GM19239 (cell line): ENCODE measurements around the gene HIRA.

Experiments
- DNase-seq: peaks from one replicate; pipeline ENCODE4 v3.0.0; 2011; ENCODE audit warnings: low spot score; ENCODE audit not compliant: insufficient read length
- FAIRE-seq: peaks from 2 replicates; lab custom pipeline; 2011; peaks lifted over from hg19 to GRCh38; lab: Jason Lieb, UNC

Gene HIRA

GRCh38 chr22:19360862-19361261 lies 70.7 kb downstream of the HIRA start:
- no peak for DNase-seq
- FAIRE-seq: no peak

- FAIRE-seq: no peak
- no peak for DNase-seq
Observed at GRCh38 chr22:19360300-19360792, 71.2 kb downstream of the HIRA start.

- no peak for FAIRE-seq
- no peak for DNase-seq
Observed at GRCh38 chr22:19359554-19360299, 71.8 kb downstream of the HIRA start.

GRCh38 chr22:19358703-19359553 lies 72.6 kb downstream of the HIRA start:
- FAIRE-seq: no peak
- no peak for DNase-seq

GRCh38 chr22:19358195-19358594 lies 73.3 kb downstream of the HIRA start:
- DNase-seq (no peak), FAIRE-seq (no peak)

- DNase-seq (no peak), FAIRE-seq (no peak)
Observed at GRCh38 chr22:19357270-19358105, 74.0 kb downstream of the HIRA start.

- FAIRE-seq (no peak), DNase-seq (no peak)
Observed at GRCh38 chr22:19356708-19357269, 74.7 kb downstream of the HIRA start.

- DNase-seq (no peak), FAIRE-seq (no peak)
Observed at GRCh38 chr22:19355413-19356157, 75.9 kb downstream of the HIRA start.

- FAIRE-seq (no peak), DNase-seq (no peak)
Observed at GRCh38 chr22:19354201-19354600, 77.3 kb downstream of the HIRA start.

- DNase-seq (no peak), FAIRE-seq (no peak)
Observed at GRCh38 chr22:19353363-19354131, 78.0 kb downstream of the HIRA start.

- FAIRE-seq (no peak), DNase-seq (no peak)
Observed at GRCh38 chr22:19352766-19353165, 78.8 kb downstream of the HIRA start.

GRCh38 chr22:19352217-19352616 lies 79.3 kb downstream of the HIRA start:
- DNase-seq (no peak), FAIRE-seq (no peak)

- no peak for FAIRE-seq
- no peak for DNase-seq
Observed at GRCh38 chr22:19351604-19352003, 79.9 kb downstream of the HIRA start.

GRCh38 chr22:19350947-19351346 lies 80.6 kb downstream of the HIRA start:
- FAIRE-seq (no peak), DNase-seq (no peak)

GRCh38 chr22:19350476-19350859 lies 81.1 kb downstream of the HIRA start:
- DNase-seq (no peak), FAIRE-seq (no peak)

GRCh38 chr22:19349778-19350475 lies 81.6 kb downstream of the HIRA start:
- FAIRE-seq (no peak), DNase-seq (no peak)

GRCh38 chr22:19346677-19347265 lies 84.8 kb downstream of the HIRA start:
- FAIRE-seq (no peak), DNase-seq (no peak)

GRCh38 chr22:19344420-19344819 lies 87.1 kb downstream of the HIRA start:
- FAIRE-seq: no peak
- no peak for DNase-seq
